Small intestine (tissue), 7 donors: ENCODE data around the gene ITPR1. TPM values are rescaled to one million over a fixed set of nuclear protein-coding genes. Genes with fewer than 3 reads are reported as not detected.

Source experiments
- DNase-seq, 2 donors: peaks; one replicate each; pipeline versions ENCODE4 v3.0.0 to v3.0.0-alpha.2; 2013
- FAIRE-seq: peaks from 2 replicates; lab custom pipeline; 2012; peaks lifted over from hg19 to GRCh38; lab: Jason Lieb, UNC
- H3K27ac ChIP-seq, 3 donors: one replicate each; pipeline ENCODE4 v1.5.1; 2013; ENCODE audit warnings: low read length in 2 of 3, mild to moderate bottlenecking in 2 of 3, control low read depth in 1 of 3, inconsistent platforms in 1 of 3, low read depth in 1 of 3, moderate library complexity in 1 of 3
- H3K27me3 ChIP-seq, 3 donors: one replicate each; pipeline ENCODE4 v1.6.1; 2013; ENCODE audit warnings: low read length in 3 of 3, inconsistent platforms in 1 of 3; ENCODE audit not compliant: control insufficient read depth in 3 of 3, insufficient read depth in 3 of 3
- H3K36me3 ChIP-seq, 3 donors: one replicate each; pipeline ENCODE4 v1.6.1; 2013; ENCODE audit warnings: low read length in 3 of 3, inconsistent platforms in 1 of 3, low read depth in 1 of 3, mild to moderate bottlenecking in 1 of 3, moderate library complexity in 1 of 3; ENCODE audit not compliant: control insufficient read depth in 3 of 3, insufficient read depth in 2 of 3
- H3K4me1 ChIP-seq, 3 donors: one replicate each; pipeline ENCODE4 v1.6.1; 2013; ENCODE audit warnings: low read length in 2 of 3, inconsistent platforms in 1 of 3, low read depth in 1 of 3, mild to moderate bottlenecking in 1 of 3, moderate library complexity in 1 of 3; ENCODE audit not compliant: control insufficient read depth in 3 of 3, insufficient read depth in 2 of 3
- H3K4me3 ChIP-seq, 3 donors: one replicate each; pipeline ENCODE4 v1.5.1; 2013; ENCODE audit warnings: low read length in 3 of 3, control low read depth in 1 of 3, inconsistent platforms in 1 of 3, low read depth in 1 of 3, mild to moderate bottlenecking in 1 of 3, moderate library complexity in 1 of 3
- H3K9me3 ChIP-seq, 2 donors: one replicate each; pipeline ENCODE4 v1.6.1; 2013; ENCODE audit warnings: low read depth in 1 of 2, low read length in 1 of 2; ENCODE audit not compliant: control insufficient read depth in 2 of 2, insufficient read depth in 1 of 2
- WGBS, 3 donors: extraction: QIAGEN DNeasy Blood & Tissue Kit; methylation state at CpG; one replicate each; pipeline ENCODE4 v1.1.7; 2013; 5-methylcytosine and 5-hydroxymethylcytosine counted together
- polyA plus RNA-seq, 4 donors: library from polyadenylated mRNA; stranded (reverse) in 3 of 4; unstranded in 1 of 4; fragments of 200-250 nt in 3 of 4; fragments of 120-200 nt in 1 of 4; gene quantifications; one replicate each; pipeline versions ENCODE4 v1.2.1 to v1.2.3, GENCODE V29; 2013
- donor health status: healthy with polysubstance abuse.
- donor health status: control.
- donor health status: control.
- donor health status: Bipolar disorder and iron deficiency.
- donor health status: healthy.

The ITPR1 gene
- polyA plus RNA-seq, 4 donors: 0.89 to 13.8 (median 5.1) TPM

DNA sequence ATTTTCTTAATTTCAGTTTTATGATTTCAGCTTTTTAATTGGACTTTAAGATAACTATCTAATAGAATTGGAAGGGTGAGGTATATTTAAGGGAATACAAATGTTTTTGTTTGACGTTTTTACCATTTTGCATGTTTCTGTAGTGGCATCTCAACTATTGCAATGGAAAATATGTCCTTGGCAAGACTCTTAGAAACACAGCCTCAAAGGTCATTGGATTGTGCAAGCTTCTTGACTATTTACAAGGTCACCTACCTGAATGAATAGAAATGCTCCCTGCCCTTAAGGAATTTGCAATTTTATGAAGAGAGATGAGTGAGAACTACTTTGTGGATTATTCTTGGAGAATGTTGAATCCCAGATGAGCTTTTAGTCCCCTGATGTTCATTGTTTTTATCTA is 43.1 kb downstream of the ITPR1 start:
- Histone ChIP-seq H3K27me3 (no peaks in the 10 kb centered on the region), H3K9me3 (peaks cover 0 to 12% of the 10 kb centered on the region in 2 donors), H3K36me3 (no peaks in the 10 kb centered on the region), H3K4me3 (no peak overlapping the region), H3K27ac (no peak overlapping the region), H3K4me1 (peaks cover 0 to 11% (median 8%) of the 10 kb centered on the region in 3 donors)
- no peak for DNase-seq
- FAIRE-seq: no peak
- 60 to 74% (median 74%) methylated on average over 1 of the region's 1 CpG for WGBS, 3 donors

DNA sequence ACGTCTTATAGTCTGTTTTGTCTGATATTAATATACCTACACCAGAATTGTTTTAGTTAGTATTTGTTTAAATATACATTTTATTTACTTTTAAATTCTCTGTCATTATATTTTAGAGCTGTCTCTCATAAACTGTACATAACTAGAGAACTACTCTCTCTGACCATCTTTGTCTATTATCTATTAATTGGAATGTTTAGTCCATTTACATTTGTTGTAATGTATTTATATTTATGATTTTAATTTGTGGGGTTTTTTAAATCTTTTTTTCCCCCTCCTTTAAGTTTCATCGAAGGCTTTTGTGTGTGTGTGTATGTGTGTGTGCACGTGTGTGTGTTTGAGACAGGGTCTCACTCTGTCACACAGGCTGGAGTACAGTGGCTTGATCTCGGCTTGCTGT is 47.1 kb downstream of the ITPR1 start:
- DNase-seq: no peak
- H3K4me1 ChIP-seq: no peaks in the 10 kb centered on the region

DNA sequence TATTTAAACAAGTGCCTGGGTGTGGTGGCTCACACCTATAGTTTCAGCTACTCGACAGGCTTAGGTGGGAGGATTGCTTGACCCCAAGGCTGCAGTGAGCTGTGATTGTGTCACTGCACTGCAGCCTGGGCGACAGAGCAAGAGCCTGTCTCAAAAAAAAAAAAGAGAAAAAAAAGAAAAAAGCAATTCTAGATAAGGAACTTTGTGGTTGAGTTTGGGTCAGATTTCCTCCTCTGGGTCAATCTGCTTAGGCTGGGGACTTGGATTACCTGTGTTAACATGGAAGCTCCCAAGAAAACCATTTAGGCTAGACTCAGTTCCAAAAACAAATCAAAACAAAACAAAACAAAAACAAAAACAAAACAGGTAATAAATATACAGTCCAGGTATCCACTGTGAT is 50.0 kb downstream of the ITPR1 start:
- 48 to 72% (median 67%) methylated on average over 2 of the region's 2 CpGs for WGBS, 3 donors
- Histone ChIP-seq H3K4me1 (no peaks in the 10 kb centered on the region), H3K4me3 (no peak overlapping the region), H3K27ac (no peak overlapping the region), H3K36me3 (no peaks in the 10 kb centered on the region), H3K9me3 (peaks cover 0 to 7% of the 10 kb centered on the region in 2 donors), H3K27me3 (no peaks in the 10 kb centered on the region)
- no peak for DNase-seq
- no peak for FAIRE-seq

More for the DNA sequence above, 47.1 kb downstream of the ITPR1 start:
- no peak for FAIRE-seq
- no peaks in the 10 kb centered on the region for H3K27me3 ChIP-seq
- no peak overlapping the region for H3K4me3 ChIP-seq
- H3K27ac ChIP-seq: no peak overlapping the region
- H3K9me3 ChIP-seq: peaks cover 0 to 12% of the 10 kb centered on the region in 2 donors
- H3K36me3 ChIP-seq: no peaks in the 10 kb centered on the region
- 96 to 97% (median 97%) methylated on average over 4 of the region's 4 CpGs for WGBS, 3 donors

DNA sequence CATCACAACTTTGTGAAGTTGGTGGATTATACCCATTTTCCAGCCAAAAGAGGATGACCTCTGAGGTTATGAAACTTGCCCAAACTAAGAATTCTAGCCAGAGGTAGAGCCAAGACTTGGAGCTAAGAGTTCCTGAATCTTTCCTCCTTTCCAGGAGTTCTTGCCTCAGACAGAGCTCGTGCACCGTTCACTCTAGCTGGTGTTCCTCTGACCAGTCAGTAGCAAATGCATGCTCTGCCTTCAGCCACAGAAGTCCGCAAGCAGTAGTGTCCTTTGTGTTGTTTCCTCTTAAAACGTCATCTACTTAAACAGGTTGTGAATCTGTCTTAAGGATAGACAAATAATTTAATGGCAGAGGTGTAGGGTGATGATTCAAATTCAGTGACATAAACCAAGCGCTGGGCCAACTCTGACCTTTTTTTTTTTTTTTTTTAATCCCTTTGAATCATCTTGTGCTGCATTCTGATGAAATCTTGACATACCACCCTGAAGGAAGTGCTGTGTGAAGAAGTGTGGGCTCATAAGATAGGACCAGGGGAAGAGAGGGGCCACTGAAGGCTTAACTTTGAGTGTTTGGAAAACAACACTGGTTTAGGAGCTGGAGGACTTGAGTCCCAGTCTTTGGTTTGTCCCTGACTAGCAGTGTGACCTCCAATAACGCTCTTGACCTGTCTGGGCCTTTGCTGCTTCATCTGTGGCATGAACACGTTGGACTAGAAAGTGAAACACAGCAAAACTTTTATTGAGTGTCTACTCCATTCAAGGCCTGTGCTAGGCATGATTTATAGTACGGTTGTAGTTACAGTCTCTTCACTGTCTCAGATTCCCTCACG is 53.4 kb downstream of the ITPR1 start:
- Histone ChIP-seq H3K4me1 (no peaks in the 10 kb centered on the region), H3K9me3 (no peaks in the 10 kb centered on the region), H3K27ac (peak overlapping the region in 1 of 3 donors; percentile 12), H3K4me3 (no peak overlapping the region), H3K27me3 (peaks cover 0 to 4% (median 0%) of the 10 kb centered on the region in 3 donors), H3K36me3 (no peaks in the 10 kb centered on the region)
- no peak for DNase-seq
- FAIRE-seq: no peak
- WGBS, 3 donors: 66 to 80% (median 69%) methylated on average over 9 of the region's 9 CpGs

DNA sequence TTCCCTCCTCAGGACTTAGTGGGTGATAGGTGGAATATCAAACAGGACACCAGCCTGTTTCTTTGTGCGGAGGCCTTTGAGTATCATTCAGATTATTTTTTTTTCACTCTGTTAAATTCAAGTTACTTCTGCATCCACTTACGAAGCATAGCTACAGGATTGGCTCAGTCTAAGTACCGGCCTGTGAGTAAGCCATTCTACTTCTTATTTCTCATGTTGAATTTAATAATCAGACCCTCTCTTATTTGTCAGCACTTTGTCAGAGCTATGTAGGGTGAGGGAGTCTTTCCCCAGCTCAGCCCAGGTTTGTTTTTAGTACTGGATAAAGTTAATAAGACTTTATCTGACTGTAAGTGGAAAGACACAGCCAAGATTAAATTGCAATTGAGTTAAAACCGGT is 54.7 kb downstream of the ITPR1 start:
- Histone ChIP-seq H3K4me1 (no peaks in the 10 kb centered on the region), H3K9me3 (no peaks in the 10 kb centered on the region), H3K36me3 (no peaks in the 10 kb centered on the region), H3K27ac (no peak overlapping the region), H3K27me3 (peaks cover 0 to 4% (median 0%) of the 10 kb centered on the region in 3 donors), H3K4me3 (no peak overlapping the region)
- FAIRE-seq (no peak), DNase-seq (no peak)
- WGBS, 3 donors: 82 to 87% (median 83%) methylated on average over 4 of the region's 4 CpGs

DNA sequence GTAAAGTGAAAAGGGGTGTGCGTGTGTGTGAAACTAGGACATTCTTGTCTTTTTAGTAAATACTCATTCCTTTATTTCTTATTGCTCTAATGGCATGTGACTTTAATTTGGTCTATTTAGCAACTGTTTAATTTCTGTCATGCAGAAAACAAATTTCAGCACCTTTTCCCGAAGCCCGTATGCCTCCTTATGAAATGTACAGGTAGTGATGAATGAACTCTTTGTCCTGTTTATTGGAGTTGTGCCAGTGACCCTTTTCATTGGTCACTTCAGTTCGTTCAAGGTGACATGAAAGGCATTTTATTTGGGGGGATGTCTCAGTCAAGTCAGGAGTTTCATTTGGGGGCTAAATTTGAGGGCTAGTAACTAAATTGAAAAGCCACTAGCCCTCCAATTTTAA is 55.2 kb downstream of the ITPR1 start:
- Histone ChIP-seq H3K4me3 (no peak overlapping the region), H3K9me3 (no peaks in the 10 kb centered on the region), H3K36me3 (no peaks in the 10 kb centered on the region), H3K4me1 (no peaks in the 10 kb centered on the region), H3K27ac (peak overlapping the region in 1 of 3 donors; percentile 49), H3K27me3 (peaks cover 0 to 4% (median 0%) of the 10 kb centered on the region in 3 donors)
- 59 to 74% (median 73%) methylated on average over 4 of the region's 4 CpGs for WGBS, 3 donors
- FAIRE-seq (no peak), DNase-seq (no peak)

DNA sequence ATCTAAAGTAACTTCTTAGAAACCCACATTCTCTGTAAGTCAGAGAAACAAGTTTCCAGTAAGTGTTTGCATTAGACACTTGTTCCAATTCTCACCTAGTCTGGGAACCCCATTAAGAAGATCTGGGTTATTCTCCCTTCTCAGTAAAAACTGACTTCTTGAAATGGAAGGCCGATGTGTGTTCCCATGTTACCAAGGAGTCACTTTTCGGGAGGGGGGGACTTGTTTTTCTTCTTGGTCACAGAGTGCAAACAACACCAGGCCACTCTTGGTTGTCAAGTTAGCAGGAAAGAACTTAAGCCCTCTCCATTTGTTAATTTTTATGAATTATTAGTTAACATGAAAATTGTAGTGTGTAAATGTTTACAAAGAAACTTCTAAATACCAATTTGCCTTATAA is 55.6 kb downstream of the ITPR1 start:
- no peak overlapping the region for H3K27ac ChIP-seq
- H3K27me3 ChIP-seq: peaks cover 0 to 4% (median 0%) of the 10 kb centered on the region in 3 donors
- DNase-seq: no peak
- no peak for FAIRE-seq
- no peaks in the 10 kb centered on the region for H3K4me1 ChIP-seq
- no peak overlapping the region for H3K4me3 ChIP-seq
- no peaks in the 10 kb centered on the region for H3K36me3 ChIP-seq
- no peaks in the 10 kb centered on the region for H3K9me3 ChIP-seq
- 76 to 93% (median 92%) methylated on average over 2 of the region's 2 CpGs for WGBS, 3 donors

DNA sequence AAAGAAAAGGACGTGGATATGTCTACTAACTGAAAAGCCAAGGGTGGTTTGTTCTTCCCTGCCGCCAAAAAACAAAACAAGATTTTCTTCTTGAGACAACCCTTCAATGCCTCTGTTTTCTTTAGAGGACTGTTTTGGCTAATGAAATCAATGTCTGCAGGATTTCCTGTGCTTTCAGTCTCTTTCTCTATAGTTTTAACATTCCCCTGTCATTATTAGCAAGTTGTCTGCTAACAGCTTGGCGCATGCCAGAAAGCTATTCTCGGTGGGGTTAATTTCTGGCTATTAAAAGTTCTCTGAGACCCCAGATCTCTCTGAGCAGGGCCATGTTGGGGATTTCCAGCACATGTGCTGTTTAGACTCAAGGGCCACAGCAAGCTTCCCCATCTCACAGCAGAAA is 56.7 kb downstream of the ITPR1 start:
- Histone ChIP-seq H3K36me3 (no peaks in the 10 kb centered on the region), H3K4me3 (no peak overlapping the region), H3K27me3 (peaks cover 0 to 4% (median 0%) of the 10 kb centered on the region in 3 donors), H3K27ac (peak overlapping the region in 1 of 3 donors; percentile 27), H3K4me1 (no peaks in the 10 kb centered on the region), H3K9me3 (no peaks in the 10 kb centered on the region)
- DNase-seq (no peak), FAIRE-seq (no peak)
- WGBS, 3 donors: 64 to 89% (median 77%) methylated on average over 4 of the region's 4 CpGs
